Pancreas (tissue), 10 donors: ENCODE data around the gene OR10X1. TPM values are rescaled to one million over a fixed set of nuclear protein-coding genes. Genes with fewer than 3 reads are reported as not detected.

ENCODE experiments used
- ATAC-seq, 4 donors: fragments of 200-7000 bp; cut with Tn5 transposase; one replicate each; pipeline versions ENCODE4 v1.8.0 to v1.9.1; 2020; ENCODE audit warnings: mild to moderate bottlenecking in 4 of 4, moderate library complexity in 4 of 4
- DNase-seq, 6 donors: peaks; one replicate each; pipeline ENCODE4 v3.0.0-alpha.2; 2020
- FAIRE-seq: peaks from 2 replicates; lab custom pipeline; 2012; peaks lifted over from hg19 to GRCh38; lab: Jason Lieb, UNC
- H3K27ac ChIP-seq, 4 donors: fragments of 200-600 bp; sonication (generic); 1 replicate in 3 of 4; 2 replicates in 1 of 4; pipeline versions ENCODE4 v1.5.0 to v1.8.0; 2020
- H3K27me3 ChIP-seq, 4 donors: fragments of 200-600 bp; one replicate each; pipeline ENCODE4 v1.8.0; 2021
- H3K36me3 ChIP-seq, 3 donors: fragments of 200-600 bp; sonication (generic) in 1 of 3; one replicate each; pipeline versions ENCODE4 v1.5.0 to v1.8.0; 2020 to 2021
- H3K4me1 ChIP-seq, 3 donors: fragments of 200-600 bp; one replicate each; pipeline ENCODE4 v1.8.0; 2021
- H3K4me3 ChIP-seq, 4 donors: fragments of 200-600 bp; sonication (generic) in 2 of 4; one replicate each; pipeline versions ENCODE4 v1.5.0 to v1.8.0; 2020 to 2021
- H3K9me3 ChIP-seq, 4 donors: fragments of 200-600 bp; one replicate each; pipeline ENCODE4 v1.8.0; 2021
- WGBS, 2 donors: extraction: QIAGEN DNeasy Blood & Tissue Kit; methylation state at CpG; one replicate each; pipeline ENCODE4 v1.1.7; 2013; 5-methylcytosine and 5-hydroxymethylcytosine counted together
- intact Hi-C, 3 donors: fragments of 100-400 bp; cut with DNase I; formaldehyde crosslinking; loops; one replicate each; pipeline versions ENCODE4 v1.11.1 to v1.14.2; 2022
- polyA plus RNA-seq, 2 donors: library from polyadenylated mRNA; stranded (reverse); fragments of 200-250 nt; gene quantifications; one replicate each; pipeline ENCODE4 v1.2.3, GENCODE V29; 2013
- total RNA-seq, 6 donors: library from RNA; stranded (reverse); fragmentation: NEBNext Ultra II Directional in 4 of 6; extraction: Animal tissue kit (Norgen Biotek cat#: 25700) in 4 of 6; gene quantifications; one replicate each; pipeline versions ENCODE4 v1.2.1 to v1.2.4, GENCODE V29; 2021 to 2023
- TF ChIP-seq, protein P1 (sequence below), 4 donors: fragments of 200-600 bp; sonication (generic) in 3 of 4; IDR thresholded peaks; one replicate each; pipeline versions ENCODE4 v1.5.0 to v1.8.0; 2021; ENCODE audit warnings: antibody characterized with exemption in 4 of 4
- donor health status: healthy with polysubstance abuse.
- donor health status: DM: no; HTN: no; CAD: no; lungs with moderate emphysema.
- donor health status: DM: no; HTN: no; CAD: no.
- donor health status: control.
- donor health status: control.
- donor health status: Bipolar disorder and iron deficiency.
- donor health status: DM: yes; HTN: yes; CAD: no.
- donor health status: DM: no; HTN: no; CAD: no.
- donor health status: DM: no; HTN: no; CAD: no.
- donor health status: DM: yes; HTN: yes; CAD: no.

Gene OR10X1
- total and polyA plus RNA-seq, 8 donors: not detected

DNA sequence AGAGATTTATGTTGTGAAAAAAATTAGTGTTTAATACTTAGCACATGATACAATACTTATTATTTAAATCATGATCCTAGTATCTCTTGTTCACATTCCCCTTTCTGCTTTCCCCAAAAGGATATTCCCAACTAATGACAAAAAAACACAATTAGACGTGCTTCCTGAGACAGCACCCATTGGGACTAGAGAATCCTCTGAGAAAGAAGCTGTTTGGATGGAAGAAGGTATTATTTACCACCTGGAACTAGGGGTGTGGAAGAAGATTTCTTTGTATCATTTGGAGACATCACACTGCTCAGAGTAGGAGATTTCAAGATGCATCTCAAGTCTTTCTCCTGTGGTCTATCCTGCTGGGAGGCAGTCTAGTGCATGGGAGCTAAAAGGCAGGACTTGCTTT, 25.3 kb upstream of the OR10X1 start, which contains the start of gene OR10Z1:
TSS of gene OR10Z1 (plus strand) at position 301 of the 400 bp plus-strand sequence. CDS start 1,171 bp downstream, outside the sequence.
- H3K4me1 ChIP-seq: no peaks in the 10 kb centered on the region
- TF ChIP-seq, protein P1, sequence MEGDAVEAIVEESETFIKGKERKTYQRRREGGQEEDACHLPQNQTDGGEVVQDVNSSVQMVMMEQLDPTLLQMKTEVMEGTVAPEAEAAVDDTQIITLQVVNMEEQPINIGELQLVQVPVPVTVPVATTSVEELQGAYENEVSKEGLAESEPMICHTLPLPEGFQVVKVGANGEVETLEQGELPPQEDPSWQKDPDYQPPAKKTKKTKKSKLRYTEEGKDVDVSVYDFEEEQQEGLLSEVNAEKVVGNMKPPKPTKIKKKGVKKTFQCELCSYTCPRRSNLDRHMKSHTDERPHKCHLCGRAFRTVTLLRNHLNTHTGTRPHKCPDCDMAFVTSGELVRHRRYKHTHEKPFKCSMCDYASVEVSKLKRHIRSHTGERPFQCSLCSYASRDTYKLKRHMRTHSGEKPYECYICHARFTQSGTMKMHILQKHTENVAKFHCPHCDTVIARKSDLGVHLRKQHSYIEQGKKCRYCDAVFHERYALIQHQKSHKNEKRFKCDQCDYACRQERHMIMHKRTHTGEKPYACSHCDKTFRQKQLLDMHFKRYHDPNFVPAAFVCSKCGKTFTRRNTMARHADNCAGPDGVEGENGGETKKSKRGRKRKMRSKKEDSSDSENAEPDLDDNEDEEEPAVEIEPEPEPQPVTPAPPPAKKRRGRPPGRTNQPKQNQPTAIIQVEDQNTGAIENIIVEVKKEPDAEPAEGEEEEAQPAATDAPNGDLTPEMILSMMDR (IDR thresholded peaks at IDR 0.05): no peak
- H3K36me3 ChIP-seq: no peaks in the 10 kb centered on the region
- H3K27me3 ChIP-seq: no peaks in the 10 kb centered on the region
- WGBS, 2 donors: 30 to 56% methylated on average over 1 of the region's 1 CpG
- FAIRE-seq (no peak), DNase-seq (no peak), ATAC-seq (no peak)
- H3K9me3 ChIP-seq: no peaks in the 10 kb centered on the region
- intact Hi-C loops: no loop called here
- no peak within 1 kb of the TSS for H3K27ac ChIP-seq
- no peak within 1 kb of the TSS for H3K4me3 ChIP-seq

DNA sequence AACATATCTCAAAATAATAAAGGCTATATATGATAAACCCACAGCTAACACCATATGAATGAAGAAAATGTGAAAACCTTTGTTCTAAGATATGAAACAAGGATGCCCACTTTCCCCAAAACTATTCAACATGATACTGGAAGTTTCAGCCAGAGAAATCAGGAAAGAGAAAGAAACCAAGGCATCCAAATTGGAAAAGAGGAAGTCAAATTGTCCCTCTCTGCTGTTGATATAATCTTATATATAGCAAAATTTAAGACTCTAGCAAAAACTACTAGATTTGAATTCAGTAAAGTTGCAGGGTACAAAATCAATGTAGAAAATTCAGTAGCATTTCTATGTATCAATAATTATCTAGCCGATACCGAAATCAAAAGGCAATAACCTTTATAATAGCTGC, 21.0 kb upstream of the OR10X1 start:
- Histone ChIP-seq H3K9me3 (peaks cover 0 to 6% (median 0%) of the 10 kb centered on the region in 4 donors), H3K4me3 (no peak overlapping the region), H3K27ac (no peak overlapping the region), H3K27me3 (no peaks in the 10 kb centered on the region), H3K36me3 (no peaks in the 10 kb centered on the region), H3K4me1 (no peaks in the 10 kb centered on the region)
- 35 to 88% methylated on average over 2 of the region's 2 CpGs for WGBS, 2 donors
- DNase-seq (no peak), ATAC-seq (no peak), FAIRE-seq (no peak)
- intact Hi-C loops: no loop called here
- TF ChIP-seq, protein P1 (IDR thresholded peaks at IDR 0.05): no peak

DNA sequence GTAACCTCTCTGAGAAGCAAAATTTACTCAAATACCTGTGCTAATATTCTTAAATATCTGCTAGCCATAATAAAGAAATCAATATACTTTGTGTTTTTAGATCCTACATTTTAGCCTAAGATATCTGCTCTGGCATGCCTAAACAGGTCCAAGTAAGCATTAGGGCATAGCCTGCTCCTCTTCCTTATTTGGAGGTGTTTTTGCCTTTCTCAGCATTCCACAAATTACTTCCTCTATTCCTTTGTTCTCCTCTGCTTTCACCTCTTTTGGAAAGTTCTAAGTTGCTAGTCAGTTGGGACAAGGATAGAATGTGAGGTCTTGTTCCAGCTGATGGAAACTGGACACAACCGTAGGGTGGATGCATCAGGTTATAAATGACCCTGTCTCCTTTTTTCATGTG, 7.2 kb upstream of the OR10X1 start:
- no peak overlapping the region for H3K27ac ChIP-seq
- no peak for FAIRE-seq
- DNase-seq: no peak
- TF ChIP-seq, protein P1 (IDR thresholded peaks at IDR 0.05): no peak
- H3K4me1 ChIP-seq: no peaks in the 10 kb centered on the region
- ATAC-seq: no peak
- H3K4me3 ChIP-seq: no peak overlapping the region
- H3K36me3 ChIP-seq: no peaks in the 10 kb centered on the region
- no peaks in the 10 kb centered on the region for H3K9me3 ChIP-seq
- no peaks in the 10 kb centered on the region for H3K27me3 ChIP-seq
- 58 to 75% methylated on average over 1 of the region's 1 CpG for WGBS, 2 donors
- intact Hi-C loops: no loop called here

GRCh38 chr1:158583962-158584361, 4.3 kb upstream of the OR10X1 start:
- DNase-seq: no peak
- no peak for ATAC-seq
- Histone ChIP-seq H3K27ac (no peak overlapping the region), H3K4me3 (no peak overlapping the region), H3K4me1 (no peaks in the 10 kb centered on the region), H3K9me3 (no peaks in the 10 kb centered on the region), H3K27me3 (no peaks in the 10 kb centered on the region), H3K36me3 (no peaks in the 10 kb centered on the region)
- WGBS, 2 donors: 45 to 55% methylated on average over 4 of the region's 4 CpGs
- no peak for FAIRE-seq
- TF ChIP-seq, protein P1 (IDR thresholded peaks at IDR 0.05): no peak
- intact Hi-C loops: no loop called here

- DNase-seq (no peak), FAIRE-seq (no peak), ATAC-seq (no peak)
- 71 to 78% methylated on average over 3 of the region's 3 CpGs for WGBS, 2 donors
- Histone ChIP-seq H3K27me3 (peaks cover 0 to 5% (median 2%) of the 10 kb centered on the region in 4 donors), H3K9me3 (no peaks in the 10 kb centered on the region), H3K36me3 (no peaks in the 10 kb centered on the region), H3K27ac (no peak overlapping the region), H3K4me1 (no peaks in the 10 kb centered on the region), H3K4me3 (no peak overlapping the region)
- TF ChIP-seq, protein P1 (IDR thresholded peaks at IDR 0.05): no peak
- intact Hi-C loops: no loop called here
Observed at GRCh38 chr1:158577561-158577960, 2.1 kb downstream of the OR10X1 start.
